Hepatocyte (in vitro differentiated cells): ENCODE data around the gene TENT5C. TPM values are rescaled to one million over a fixed set of nuclear protein-coding genes. Genes with fewer than 3 reads are reported as not detected.

Experiments
- DNase-seq: peaks from one replicate; pipeline ENCODE4 v3.0.0-alpha.2; 2016; ENCODE audit warnings: low spot score
- H2AFZ ChIP-seq: fragments of 200-600 bp; sonication (generic); 2 replicates; pipeline ENCODE4 v1.6.0; 2016; ENCODE audit warnings: antibody characterized with exemption, mild to moderate bottlenecking
- H3K27ac ChIP-seq: fragments of 200-600 bp; sonication (generic); 2 replicates; pipeline ENCODE4 v1.5.1; 2016; ENCODE audit warnings: mild to moderate bottlenecking
- H3K27me3 ChIP-seq: fragments of 200-600 bp; sonication (generic); 2 replicates; pipeline ENCODE4 v1.6.1; 2016
- H3K36me3 ChIP-seq: fragments of 200-600 bp; sonication (generic); replicated peaks from 2 replicates; pipeline ENCODE4 v1.5.1; 2016; ENCODE audit warnings: low read depth; ENCODE audit not compliant: insufficient read depth
- H3K4me1 ChIP-seq: fragments of 200-600 bp; sonication (generic); 2 replicates; pipeline ENCODE4 v1.5.1; 2016; ENCODE audit warnings: mild to moderate bottlenecking, moderate library complexity; ENCODE audit not compliant: insufficient read depth
- H3K4me2 ChIP-seq: fragments of 200-600 bp; sonication (generic); 2 replicates; pipeline ENCODE4 v1.6.0; 2016
- H3K4me3 ChIP-seq: fragments of 200-600 bp; sonication (generic); 2 replicates; pipeline ENCODE4 v1.5.1; 2016; ENCODE audit warnings: mild to moderate bottlenecking
- H3K79me2 ChIP-seq: fragments of 200-600 bp; sonication (generic); 2 replicates; pipeline ENCODE4 v1.6.0; 2017; ENCODE audit warnings: mild to moderate bottlenecking
- H3K9me2 ChIP-seq: fragments of 200-600 bp; sonication (generic); replicated peaks from 2 replicates; pipeline ENCODE4 v1.6.0; 2017; ENCODE audit warnings: mild to moderate bottlenecking; ENCODE audit not compliant: insufficient read depth
- H3K9me3 ChIP-seq: fragments of 200-600 bp; sonication (generic); 2 replicates; pipeline ENCODE4 v1.5.1; 2016; ENCODE audit warnings: low read depth, mild to moderate bottlenecking
- H4K20me1 ChIP-seq: fragments of 200-600 bp; sonication (generic); 2 replicates; pipeline ENCODE4 v1.6.0; 2016; ENCODE audit warnings: mild to moderate bottlenecking; ENCODE audit not compliant: insufficient read depth, poor library complexity, severe bottlenecking
- EZH2 ChIP-seq: fragments of 200-600 bp; sonication (generic); IDR thresholded peaks from 2 replicates; pipeline ENCODE4 v1.6.1; 2016; ENCODE audit warnings: antibody characterized with exemption, mild to moderate bottlenecking, borderline replicate concordance
- EZH2phosphoT487 ChIP-seq: fragments of 200-600 bp; sonication (generic); IDR thresholded peaks from one replicate; pipeline ENCODE4 v1.6.1; 2018; ENCODE audit warnings: antibody characterized with exemption, mild to moderate bottlenecking, low read depth, moderate library complexity; ENCODE audit not compliant: unreplicated experiment, severe bottlenecking
- WGBS: methylation state at CpG from one replicate; pipeline ENCODE4 v1.1.6; 2016; ENCODE audit warnings: low lambda C conversion rate; ENCODE audit errors: missing lambda C conversion rate; 5-methylcytosine and 5-hydroxymethylcytosine counted together
- polyA plus RNA-seq: library from polyadenylated mRNA; unstranded; fragments of >200 nt; fragmentation: Nextera tagmentation; extraction: Ambion mirVana; gene quantifications from 2 replicates; pipeline ENCODE4 v1.2.1, GENCODE V29; 2016
- total RNA-seq: library from RNA; depleted of rRNA; stranded (reverse); fragments of >200 nt; gene quantifications from 2 replicates; pipeline ENCODE4 v1.2.3, GENCODE V29; 2014
- TF ChIP-seq, protein P1 (sequence below): fragments of 200-600 bp; sonication (generic); IDR thresholded peaks from 2 replicates; pipeline ENCODE4 v1.5.1; 2016; ENCODE audit warnings: antibody characterized with exemption, mild to moderate bottlenecking; ENCODE audit not compliant: poor library complexity

The TENT5C gene
- total and polyA plus RNA-seq, 2 experiments from 2014 or later = 2.5 to 4.1 TPM

DNA sequence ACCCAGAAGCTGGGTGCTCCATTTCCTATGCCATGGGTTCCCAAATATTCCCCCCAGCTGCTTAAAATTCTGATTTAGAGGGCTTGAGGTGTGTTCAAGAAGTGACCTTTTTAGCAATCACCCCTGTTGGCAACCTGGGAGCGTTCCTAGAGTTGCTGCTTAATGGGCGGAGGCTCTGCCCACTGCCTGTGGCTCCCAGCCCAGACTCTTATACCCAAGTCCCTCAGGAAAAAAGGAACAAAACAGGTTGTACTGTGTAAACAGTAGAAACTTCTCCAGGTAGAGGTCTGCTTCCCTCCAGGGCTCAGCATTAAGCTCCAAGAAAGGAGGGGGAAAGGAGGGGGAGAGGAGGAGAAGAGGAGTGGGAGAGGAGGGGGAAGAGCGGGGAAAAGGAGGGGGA lies 14.6 kb upstream of the TENT5C start:
- Histone ChIP-seq H3K4me3 (no peak overlapping the region), H3K9me2 (no peaks in the 10 kb centered on the region), H4K20me1 (no peaks in the 10 kb centered on the region), H3K9me3 (no peaks in the 10 kb centered on the region), H3K36me3 (no peaks in the 10 kb centered on the region), H3K4me1 (no peaks in the 10 kb centered on the region), H2AFZ (no peak overlapping the region), H3K4me2 (no peak overlapping the region), H3K27me3 (no peaks in the 10 kb centered on the region), H3K79me2 (no peaks in the 10 kb centered on the region), H3K27ac (no peak overlapping the region)
- WGBS = 67% methylated on average over 2 of the region's 3 CpGs
- TF ChIP-seq EZH2 (no peak), EZH2phosphoT487 (no peak)
- TF ChIP-seq, protein P1, sequence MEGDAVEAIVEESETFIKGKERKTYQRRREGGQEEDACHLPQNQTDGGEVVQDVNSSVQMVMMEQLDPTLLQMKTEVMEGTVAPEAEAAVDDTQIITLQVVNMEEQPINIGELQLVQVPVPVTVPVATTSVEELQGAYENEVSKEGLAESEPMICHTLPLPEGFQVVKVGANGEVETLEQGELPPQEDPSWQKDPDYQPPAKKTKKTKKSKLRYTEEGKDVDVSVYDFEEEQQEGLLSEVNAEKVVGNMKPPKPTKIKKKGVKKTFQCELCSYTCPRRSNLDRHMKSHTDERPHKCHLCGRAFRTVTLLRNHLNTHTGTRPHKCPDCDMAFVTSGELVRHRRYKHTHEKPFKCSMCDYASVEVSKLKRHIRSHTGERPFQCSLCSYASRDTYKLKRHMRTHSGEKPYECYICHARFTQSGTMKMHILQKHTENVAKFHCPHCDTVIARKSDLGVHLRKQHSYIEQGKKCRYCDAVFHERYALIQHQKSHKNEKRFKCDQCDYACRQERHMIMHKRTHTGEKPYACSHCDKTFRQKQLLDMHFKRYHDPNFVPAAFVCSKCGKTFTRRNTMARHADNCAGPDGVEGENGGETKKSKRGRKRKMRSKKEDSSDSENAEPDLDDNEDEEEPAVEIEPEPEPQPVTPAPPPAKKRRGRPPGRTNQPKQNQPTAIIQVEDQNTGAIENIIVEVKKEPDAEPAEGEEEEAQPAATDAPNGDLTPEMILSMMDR = no peak
- DNase-seq = no peak

DNA sequence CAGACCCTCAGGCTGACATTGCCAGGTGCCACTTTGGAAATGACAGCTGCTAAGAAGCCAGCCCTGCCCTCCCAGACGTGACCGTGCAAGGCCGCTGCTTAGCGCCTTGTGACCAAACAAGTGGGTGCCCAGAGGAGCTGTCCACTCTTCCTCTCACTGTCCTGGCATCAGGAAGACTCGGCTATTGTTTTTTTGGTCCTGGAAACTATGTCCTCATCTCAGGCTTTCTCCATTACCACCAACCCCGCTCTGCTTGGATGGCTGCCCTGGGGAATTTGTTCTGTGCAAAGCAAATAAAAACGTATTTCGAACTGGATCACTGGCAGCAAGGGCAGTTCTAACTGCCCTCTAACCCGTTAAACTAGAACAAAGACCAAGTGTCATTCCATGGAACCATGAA lies 13.7 kb upstream of the TENT5C start:
- Histone ChIP-seq H4K20me1 (no peaks in the 10 kb centered on the region), H3K9me3 (no peaks in the 10 kb centered on the region), H3K4me1 (no peaks in the 10 kb centered on the region), H3K9me2 (no peaks in the 10 kb centered on the region), H3K4me3 (no peak overlapping the region), H3K4me2 (no peak overlapping the region), H3K36me3 (no peaks in the 10 kb centered on the region), H3K27me3 (no peaks in the 10 kb centered on the region), H2AFZ (no peak overlapping the region), H3K27ac (no peak overlapping the region), H3K79me2 (no peaks in the 10 kb centered on the region)
- 85% methylated on average over 9 of the region's 9 CpGs for WGBS
- no peak for DNase-seq
- TF ChIP-seq EZH2 = no peak
- TF ChIP-seq, protein P1 = no peak

DNA sequence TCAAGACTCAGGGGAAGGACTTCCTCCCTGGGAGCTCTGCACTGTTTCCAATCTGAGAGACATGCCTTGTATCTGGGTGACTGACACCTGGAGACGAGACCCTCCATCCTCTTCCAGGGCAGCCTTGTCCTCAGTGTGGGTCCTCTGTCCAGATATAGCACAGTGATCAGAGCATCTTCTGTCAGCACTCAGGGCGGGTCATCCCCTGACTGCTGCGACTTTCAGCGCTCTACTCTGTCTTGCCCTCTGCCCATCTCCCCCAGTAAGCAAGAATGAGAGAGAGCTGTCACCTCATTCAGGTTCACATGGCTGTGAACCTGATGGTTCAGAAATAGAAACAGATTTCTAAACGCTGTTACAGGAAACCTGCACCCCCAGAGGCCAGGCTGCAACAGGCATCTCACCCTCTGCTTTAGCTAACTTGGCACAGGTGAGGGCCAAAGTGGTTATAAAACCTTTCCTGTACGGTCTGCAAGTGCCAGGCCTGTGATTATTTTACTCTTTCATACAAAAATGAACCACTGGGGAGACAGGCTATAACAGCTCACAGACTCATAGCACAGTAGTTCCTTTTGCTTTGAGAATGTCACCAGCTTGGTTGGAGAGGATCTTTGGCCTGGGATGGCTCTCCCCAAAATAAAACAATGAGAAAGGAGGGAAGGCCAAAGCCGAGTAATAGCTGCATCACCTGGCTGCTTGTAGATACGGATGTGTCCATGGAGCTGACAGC lies 11.4 kb upstream of the TENT5C start:
- no peak for DNase-seq
- TF ChIP-seq, protein P1 = no peak
- no peak for TF ChIP-seq EZH2phosphoT487
- no peak for TF ChIP-seq EZH2
- no peak overlapping the region for H2AFZ ChIP-seq
- no peaks in the 10 kb centered on the region for H3K36me3 ChIP-seq
- no peaks in the 10 kb centered on the region for H3K9me2 ChIP-seq
- H3K4me2 ChIP-seq = no peak overlapping the region
- no peaks in the 10 kb centered on the region for H4K20me1 ChIP-seq
- no peak overlapping the region for H3K4me3 ChIP-seq
- no peak overlapping the region for H3K27ac ChIP-seq
- no peaks in the 10 kb centered on the region for H3K79me2 ChIP-seq
- H3K27me3 ChIP-seq = no peaks in the 10 kb centered on the region
- no peaks in the 10 kb centered on the region for H3K4me1 ChIP-seq
- no peaks in the 10 kb centered on the region for H3K9me3 ChIP-seq
- WGBS = 85% methylated on average over 8 of the region's 8 CpGs
